ENCODE data around the gene ATP1A4. TPM values are rescaled to one million over a fixed set of nuclear protein-coding genes. Genes with fewer than 3 reads are reported as not detected.

The ATP1A4 gene
- total RNA-seq: not detected in 2 replicates

- no peak for TF ChIP-seq CTCF (IDR thresholded peaks at IDR 0.05; ENCODE audit: insufficient read depth, low read length, poor library complexity, severe bottlenecking)
Observed at GRCh38 chr1:160151303-160151702, at the start of gene ATP1A4. Gene ATP1A4 (plus strand): TSS chr1:160151603. CDS start chr1:160152041, 438 bp downstream.

DNA sequence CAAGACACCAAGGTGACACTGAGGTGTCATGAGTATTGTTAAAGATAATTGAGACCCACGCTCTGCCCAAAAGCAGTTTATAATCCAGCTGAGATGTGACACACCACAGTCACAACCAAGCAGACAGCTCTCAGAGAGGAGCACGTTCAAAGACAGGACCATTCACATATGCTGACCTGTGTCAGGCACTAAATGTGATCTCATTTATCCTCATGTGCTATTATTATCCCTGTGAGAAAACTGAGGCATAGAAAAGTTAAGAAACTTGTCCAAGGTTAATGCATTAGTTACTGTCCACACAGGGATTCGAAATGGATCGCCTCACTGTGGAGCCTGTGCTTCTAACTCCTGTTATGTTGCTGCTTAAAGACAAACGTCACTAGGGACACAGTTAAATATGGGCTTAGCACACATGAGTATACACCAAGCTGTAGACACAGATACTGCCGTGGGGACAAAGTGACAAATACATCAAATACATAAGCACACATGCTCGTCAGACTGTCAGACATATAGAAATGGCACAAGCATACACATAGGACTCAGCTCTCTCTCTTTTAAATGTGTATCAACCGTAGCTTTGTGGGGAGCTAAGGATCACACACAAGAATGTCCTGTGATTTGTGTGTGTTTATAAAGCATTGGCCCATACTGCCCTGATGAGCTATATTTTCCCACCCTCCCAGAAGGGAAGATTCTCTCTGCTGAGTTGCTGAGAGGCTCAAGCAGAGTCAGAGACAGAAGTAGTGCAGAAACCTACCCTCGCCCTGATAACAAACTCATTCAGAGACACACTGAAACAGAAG lies 49.5 kb upstream of the ATP1A4 start:
- H3K27me3 ChIP-seq (ENCODE audit: control insufficient read depth, insufficient read depth, low read length): no peaks in the 10 kb centered on the region
- no peaks in the 10 kb centered on the region for H3K36me3 ChIP-seq (ENCODE audit: control insufficient read depth, insufficient read depth, low read length)

More at GRCh38 chr1:160151303-160151702, at the start of gene ATP1A4:
- Histone ChIP-seq H3K36me3 (ENCODE audit: control insufficient read depth, insufficient read depth, low read length) (no peaks in the 10 kb centered on the region), H3K4me3 (ENCODE audit: low read depth, low read length) (no peak within 1 kb of the TSS), H3K27me3 (ENCODE audit: control insufficient read depth, insufficient read depth, low read length) (no peaks in the 10 kb centered on the region)
- DNase-seq (ENCODE audit: low read depth): no peak

DNA sequence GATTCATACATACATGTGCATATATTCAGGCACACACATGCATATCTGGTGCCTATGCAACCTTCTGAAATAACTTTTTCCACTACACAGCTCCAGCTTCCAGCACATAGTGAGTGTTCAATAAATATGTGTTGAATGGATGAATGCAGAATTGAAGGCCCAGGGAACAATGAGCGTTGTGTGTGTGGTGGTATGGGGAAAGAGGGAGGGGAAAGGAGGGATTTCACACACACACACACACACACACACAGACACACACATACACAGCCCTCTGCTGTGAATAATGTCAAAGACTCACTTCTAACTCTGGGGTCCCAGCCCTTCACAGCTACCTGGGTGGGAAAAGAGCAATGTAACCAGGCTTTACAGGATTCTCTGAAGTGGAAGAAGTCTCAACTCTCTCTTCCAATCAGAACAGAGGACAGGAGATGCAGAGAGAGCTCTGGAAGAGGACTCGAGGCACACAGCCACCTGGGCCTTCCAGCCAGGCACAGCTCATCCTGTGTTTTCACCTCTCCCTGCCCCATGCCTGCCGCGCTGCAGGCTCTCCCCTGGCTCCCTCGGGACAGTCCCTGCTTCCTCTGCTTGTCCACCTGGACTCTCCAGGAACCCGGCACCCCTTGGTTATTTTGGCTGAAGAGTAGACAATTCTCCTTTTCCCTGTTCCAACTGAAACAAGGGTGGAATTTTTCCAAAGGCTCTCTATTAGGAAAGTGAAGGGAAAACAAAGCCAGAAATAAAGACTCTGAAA lies 47.6 kb upstream of the ATP1A4 start:
- Histone ChIP-seq H3K27me3 (ENCODE audit: control insufficient read depth, insufficient read depth, low read length) (peaks cover 3% of the 10 kb centered on the region), H3K4me3 (ENCODE audit: low read depth, low read length) (no peak overlapping the region), H3K36me3 (ENCODE audit: control insufficient read depth, insufficient read depth, low read length) (no peaks in the 10 kb centered on the region)
- TF ChIP-seq CTCF (IDR thresholded peaks at IDR 0.05; ENCODE audit: insufficient read depth, low read length, poor library complexity, severe bottlenecking): no peak
- DNase-seq (ENCODE audit: low read depth): no peak

More for the DNA sequence above, 49.5 kb upstream of the ATP1A4 start:
- DNase-seq (ENCODE audit: low read depth): no peak
- no peak for TF ChIP-seq CTCF (IDR thresholded peaks at IDR 0.05; ENCODE audit: insufficient read depth, low read length, poor library complexity, severe bottlenecking)
- no peak overlapping the region for H3K4me3 ChIP-seq (ENCODE audit: low read depth, low read length)

GRCh38 chr1:160104486-160104885 lies 46.9 kb upstream of the ATP1A4 start:
- no peak for DNase-seq (ENCODE audit: low read depth)
- TF ChIP-seq CTCF (IDR thresholded peaks at IDR 0.05; ENCODE audit: insufficient read depth, low read length, poor library complexity, severe bottlenecking): no peak
- H3K36me3 ChIP-seq (ENCODE audit: control insufficient read depth, insufficient read depth, low read length): no peaks in the 10 kb centered on the region
- H3K4me3 ChIP-seq (ENCODE audit: low read depth, low read length): no peak overlapping the region
- peaks cover 6% of the 10 kb centered on the region for H3K27me3 ChIP-seq (ENCODE audit: control insufficient read depth, insufficient read depth, low read length)

- Histone ChIP-seq H3K27me3 (ENCODE audit: control insufficient read depth, insufficient read depth, low read length) (peaks cover 10% of the 10 kb centered on the region), H3K4me3 (ENCODE audit: low read depth, low read length) (no peak overlapping the region), H3K36me3 (ENCODE audit: control insufficient read depth, insufficient read depth, low read length) (no peaks in the 10 kb centered on the region)
- no peak for DNase-seq (ENCODE audit: low read depth)
- TF ChIP-seq CTCF (IDR thresholded peaks at IDR 0.05; ENCODE audit: insufficient read depth, low read length, poor library complexity, severe bottlenecking): no peak
Observed at GRCh38 chr1:160105155-160105554, 46.2 kb upstream of the ATP1A4 start.
